Measurements from ENCODE around the gene ISLR.
A peak's percentile ranks its signal among the peaks of the same experiment; 100 is the strongest.

- TF ChIP-seq CTCF (IDR thresholded peaks at IDR 0.05) (peak in 2 of 4 experiments; percentile 28 to 52), POLR2A (IDR thresholded peaks at IDR 0.05) (no peak)
Observed at GRCh38 chr15:74134387-74135027, 39.0 kb upstream of the ISLR start.
